ENCODE measurements around the gene STK16.
"Not testable (repeated sequence)": the region's sequence is repeated elsewhere in the genome, so short reads cannot be mapped to it uniquely, and the experiment has no call there.

Gene STK16

DNA sequence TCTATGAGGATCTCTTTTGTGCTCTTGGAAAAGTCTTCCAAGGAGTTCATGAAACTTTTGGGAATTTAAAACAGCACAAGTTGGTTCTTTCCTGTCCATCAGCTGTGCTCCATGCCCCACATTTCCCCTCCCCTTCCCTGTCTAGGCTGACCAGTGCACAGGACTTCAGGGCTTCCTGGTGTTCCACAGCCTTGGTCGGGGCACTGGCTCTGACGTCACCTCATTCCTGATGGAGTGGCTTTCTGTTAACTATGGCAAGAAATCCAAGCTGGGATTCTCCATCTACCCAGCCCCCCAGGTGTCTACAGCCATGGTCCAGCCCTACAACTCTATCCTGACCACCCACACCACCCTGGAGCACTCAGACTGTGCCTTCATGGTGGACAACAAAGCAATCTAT, 25.7 kb downstream of the STK16 start:
- DNase-seq (ENCODE audit: low spot score), result no peak

DNA sequence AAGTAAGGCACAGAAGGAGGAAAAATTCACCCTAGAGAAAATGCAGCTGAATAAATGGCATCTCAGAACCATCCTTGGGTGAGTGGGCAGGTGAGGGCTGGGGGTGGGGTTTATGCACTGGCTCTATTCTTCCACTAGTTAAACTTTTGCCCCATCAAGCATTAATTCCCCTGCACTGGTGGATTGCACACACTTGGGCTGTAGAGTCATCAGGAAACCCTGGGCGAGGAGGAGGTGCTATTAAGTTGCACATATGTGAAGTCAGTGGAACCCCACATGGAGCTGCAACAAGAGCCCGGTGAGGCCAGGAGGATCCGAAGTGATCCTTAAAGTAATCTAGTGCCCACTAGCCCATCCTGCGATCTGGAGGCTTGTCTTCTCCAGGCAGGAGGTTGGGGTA, 27.1 kb downstream of the STK16 start:
- no peak for DNase-seq (ENCODE audit: low spot score)

DNA sequence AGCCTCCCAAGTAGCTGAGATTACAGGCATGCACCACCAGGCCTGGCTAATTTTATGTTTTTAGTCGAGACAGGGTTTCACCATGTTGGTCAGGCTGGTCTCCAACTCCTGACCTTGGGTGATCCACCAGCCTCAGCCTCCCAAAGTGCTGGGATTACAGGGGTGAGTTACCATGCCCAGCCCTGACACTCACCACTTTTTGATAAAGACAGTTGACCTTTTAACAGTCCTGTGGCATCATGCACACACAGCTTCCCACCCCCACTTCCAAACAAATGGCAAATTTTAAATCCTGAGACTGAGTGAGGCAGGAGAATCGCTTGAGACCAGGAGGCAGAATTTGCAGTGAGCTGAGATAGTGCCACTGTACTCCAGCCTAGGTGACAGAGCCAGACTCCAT, 27.7 kb downstream of the STK16 start:
- DNase-seq (ENCODE audit: low spot score), result no peak

DNA sequence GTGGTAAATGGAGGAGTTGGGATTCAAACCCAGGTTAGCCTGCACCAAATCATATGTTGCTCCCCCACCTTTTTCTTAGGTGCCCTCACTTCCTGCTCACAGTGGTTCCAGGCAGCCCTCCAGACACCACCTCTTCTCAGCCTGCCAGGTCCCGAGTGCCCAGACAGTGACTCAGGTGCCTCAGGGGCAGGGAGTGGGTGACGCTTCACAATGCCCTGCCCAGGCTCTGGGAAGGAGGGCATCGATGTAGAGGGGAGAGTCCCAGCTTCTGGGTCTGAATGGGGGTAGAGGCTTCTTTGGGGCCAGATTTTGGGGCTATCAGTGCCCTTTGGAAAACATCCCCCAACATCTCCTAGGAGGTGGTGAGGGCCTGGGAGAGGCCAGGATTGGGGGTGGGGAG, 28.7 kb downstream of the STK16 start:
- DNase-seq (ENCODE audit: low spot score), result no peak

DNA sequence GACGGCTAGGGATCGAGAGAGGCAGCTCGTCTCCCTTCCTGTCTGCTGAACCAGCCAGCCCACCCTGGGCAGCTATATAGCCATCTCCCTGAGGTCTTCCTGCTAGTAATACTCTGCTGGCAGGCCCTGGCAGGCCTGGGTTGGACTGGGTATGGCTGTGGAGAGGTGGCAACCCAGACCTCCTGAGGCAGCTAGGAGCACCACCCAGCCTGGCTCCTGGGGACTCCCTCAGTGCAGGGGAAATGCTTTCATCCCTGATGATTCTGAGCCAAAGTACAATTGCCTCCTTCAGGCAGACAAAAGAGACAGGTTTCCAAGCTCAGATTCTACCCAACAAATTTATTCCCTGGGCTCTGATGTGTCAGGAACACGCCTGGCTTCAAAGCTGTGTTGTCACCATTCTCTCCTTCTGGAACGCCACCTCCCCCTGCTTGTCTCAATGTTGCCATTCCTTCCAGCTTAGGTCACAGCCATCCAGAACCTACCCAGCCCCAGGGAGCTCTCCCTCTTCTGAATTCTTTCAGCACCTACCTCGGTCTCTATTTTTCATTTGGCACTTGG, 29.2 kb downstream of the STK16 start:
- peak; percentile 90 for DNase-seq (ENCODE audit: low spot score)

DNA sequence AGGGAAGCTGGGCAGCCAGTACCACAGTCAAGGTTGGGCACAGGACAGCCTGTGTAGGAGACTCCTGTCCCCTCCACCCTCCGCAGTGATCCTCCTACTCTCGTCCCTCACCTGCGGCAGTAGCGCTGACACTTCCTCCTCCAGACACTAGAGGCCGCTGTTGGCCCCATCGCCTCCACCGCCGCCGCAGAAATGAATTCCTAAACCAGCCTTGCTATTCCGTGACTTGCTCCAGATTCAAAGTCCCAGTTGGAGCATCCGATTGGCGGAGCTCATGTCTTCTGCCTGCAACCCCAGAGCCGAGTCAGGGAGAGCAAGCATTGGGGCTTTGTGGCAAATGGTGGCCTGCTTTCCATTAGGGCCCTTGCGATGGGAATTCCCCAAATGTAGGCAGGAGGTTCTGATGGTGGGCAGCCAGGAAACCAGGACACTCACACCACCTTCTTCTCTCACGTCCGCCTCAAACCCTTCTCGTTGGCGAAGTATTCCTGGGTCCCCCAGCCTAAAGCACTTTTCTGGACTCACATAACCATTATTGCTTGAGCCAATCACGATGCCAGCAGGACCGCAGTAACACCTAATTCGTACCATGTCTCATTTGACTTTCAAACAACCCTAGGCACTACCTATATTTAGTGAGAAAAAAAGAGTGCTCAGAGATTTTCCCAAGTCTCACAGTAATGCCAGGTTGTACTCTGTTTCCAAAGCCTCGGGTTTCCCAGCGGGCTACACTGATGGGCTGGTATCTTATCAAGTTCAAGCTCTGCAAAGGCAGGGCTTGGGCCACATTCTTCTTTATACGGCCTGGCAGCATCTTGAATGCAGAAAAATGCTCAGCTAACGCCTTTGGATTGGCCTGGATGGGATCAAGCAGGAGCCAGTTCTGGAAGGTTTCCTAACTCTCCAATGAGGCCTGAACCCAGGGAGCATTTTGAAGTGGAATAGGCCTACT, 32.7 kb downstream of the STK16 start:
- DNase-seq (ENCODE audit: low spot score), result peak; percentile 81

DNA sequence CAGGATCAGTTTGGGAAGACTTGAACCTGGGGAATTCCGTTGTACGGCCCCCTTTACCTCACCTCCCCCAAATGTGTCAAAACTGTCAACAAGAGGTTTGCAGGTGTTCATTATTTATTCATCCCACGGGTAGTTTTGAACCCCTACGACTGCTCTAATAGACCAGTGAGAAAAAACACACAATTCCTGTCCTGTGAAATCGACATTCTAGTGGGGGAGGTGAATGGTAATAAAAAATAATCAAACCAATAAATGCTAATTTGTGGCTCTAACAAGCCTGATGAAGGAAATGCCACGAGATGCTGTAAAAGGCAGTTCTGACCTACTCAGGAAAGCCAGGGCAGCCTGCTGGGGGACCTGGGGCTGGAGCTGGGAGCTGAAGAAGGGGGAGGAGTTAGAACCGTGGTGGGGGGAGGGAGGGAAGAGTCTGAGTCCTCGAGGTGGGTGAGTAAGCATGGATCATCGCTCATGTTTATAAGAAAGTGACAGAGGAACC, 33.4 kb downstream of the STK16 start:
- no peak for DNase-seq (ENCODE audit: low spot score)

DNA sequence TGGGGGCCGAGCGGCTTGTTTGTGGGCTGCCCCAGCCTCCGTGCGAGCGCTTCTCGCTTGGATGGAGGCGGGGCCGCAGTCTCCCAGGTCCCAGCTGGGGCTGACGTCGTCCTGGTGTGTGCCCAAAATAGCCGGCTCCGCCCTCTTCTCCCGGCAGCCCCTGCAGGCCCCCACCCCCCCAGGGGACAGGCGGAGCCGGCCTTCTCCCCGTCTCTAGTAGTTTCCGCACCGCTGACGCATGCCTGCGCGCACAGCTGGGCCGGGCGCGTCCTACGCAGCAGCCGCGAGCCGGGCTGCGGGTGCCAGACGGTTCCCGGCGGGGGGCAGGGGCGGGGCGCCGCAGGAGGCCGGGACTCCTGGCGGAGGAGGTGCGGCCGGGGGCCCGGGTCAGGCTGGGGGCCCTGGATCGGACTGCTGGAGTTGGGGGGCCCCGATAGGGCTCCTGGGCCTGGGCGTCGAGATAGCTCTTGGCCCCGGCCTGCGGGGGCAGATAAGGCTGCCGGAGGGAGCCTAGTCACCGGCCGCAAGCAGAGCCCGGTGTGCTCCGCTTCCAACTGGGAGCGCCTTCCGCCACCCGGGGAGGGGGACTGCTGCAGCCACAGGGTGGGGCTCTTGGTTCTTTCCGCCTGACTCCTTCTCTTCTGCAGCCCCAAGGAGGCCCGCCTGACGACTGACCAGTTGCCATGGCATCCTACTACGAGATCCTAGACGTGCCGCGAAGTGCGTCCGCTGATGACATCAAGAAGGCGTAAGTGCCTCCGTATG, 34.1 kb downstream of the STK16 start, which contains the start of gene DNAJB2:
Gene DNAJB2, plus strand, starts transcription at position 216 of the 765 bp plus-strand sequence. Its CDS starts 468 bp downstream, at position 684.
- peak; percentile 99 for DNase-seq (ENCODE audit: low spot score)

DNA sequence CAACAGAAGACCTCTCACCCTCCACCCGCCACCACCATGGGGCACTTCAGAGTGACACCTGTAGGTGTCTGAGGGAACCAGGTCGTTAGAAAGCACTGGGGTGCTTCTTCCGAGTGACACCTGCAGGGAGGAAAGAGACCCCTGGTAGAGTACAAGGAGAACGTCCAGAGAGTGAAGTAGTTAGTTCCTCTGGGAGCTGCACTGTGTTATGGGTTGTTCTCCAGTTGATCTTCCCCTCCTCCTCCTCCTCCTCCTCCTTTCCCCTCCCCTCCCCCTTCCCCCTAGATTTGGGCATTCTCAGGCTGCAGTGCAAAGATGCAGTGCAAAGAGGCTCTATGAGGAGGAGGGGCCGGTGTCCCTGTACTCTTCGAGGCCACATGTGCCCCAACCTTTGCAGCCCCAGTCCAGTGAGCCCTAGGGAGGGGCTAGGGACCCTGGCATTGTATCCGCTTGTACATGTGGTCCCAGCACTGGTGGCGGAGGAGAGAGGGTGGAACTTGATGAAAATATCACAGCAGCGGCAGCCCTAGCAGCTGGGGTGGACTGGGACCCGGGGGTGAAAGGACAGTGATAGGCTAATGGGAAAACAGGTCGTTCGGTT, 34.7 kb downstream of the STK16 start:
- no peak for DNase-seq (ENCODE audit: low spot score)

DNA sequence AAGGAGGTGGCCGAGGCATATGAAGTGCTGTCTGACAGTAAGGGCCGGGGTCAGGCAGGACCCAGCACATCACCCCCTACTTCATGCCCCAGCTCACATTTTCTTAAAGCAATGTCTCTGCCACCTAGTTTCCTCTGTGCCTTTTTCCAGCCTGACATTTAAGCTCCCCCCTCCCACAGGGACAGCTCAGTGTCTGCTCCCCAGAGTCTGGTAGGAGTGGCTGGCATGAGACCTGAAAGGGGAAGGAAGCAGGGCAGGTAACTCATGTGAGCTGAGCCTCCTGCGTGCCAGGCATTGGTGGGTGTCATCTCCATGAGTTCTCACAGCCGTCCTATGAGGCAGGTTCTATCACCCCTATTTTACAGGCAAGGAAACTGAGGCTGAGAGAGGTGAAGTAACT, 35.4 kb downstream of the STK16 start:
- no peak for DNase-seq (ENCODE audit: low spot score)

DNA sequence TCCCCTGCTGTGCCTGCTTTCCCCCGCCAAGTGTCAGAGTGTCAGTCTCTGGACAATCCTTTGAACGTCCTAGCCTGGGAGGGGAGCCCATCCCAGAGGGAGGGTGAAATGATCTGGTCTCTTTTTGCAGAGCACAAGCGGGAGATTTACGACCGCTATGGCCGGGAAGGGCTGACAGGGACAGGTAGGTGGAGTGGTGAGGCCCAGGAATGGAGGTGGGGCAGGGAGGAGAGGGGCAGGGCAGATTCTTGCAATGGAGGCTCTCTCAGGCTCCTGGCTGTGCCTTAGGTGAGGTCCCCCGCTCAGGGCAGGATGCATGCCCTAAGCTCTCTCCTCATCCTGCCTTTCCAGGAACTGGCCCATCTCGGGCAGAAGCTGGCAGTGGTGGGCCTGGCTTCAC, 36.3 kb downstream of the STK16 start:
- no peak for DNase-seq (ENCODE audit: low spot score)

DNA sequence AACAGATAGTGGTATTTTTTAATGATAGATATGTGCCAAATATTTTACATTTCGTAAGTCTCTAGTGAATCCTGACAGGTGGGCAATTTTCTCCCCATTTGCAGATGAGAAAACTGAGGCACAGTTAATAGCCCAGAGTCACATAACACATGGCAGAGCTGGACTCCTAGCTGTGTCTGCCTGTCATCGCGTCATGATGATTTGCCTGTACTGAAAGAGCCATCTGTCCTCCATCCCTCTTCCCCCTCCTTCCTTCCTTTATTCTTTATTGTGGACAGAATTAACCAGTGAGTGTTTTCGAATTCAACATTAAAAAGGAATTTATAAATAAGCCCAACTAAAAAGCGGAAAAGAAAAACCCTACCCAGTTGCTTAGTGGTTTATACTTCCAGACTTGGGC, 37.1 kb downstream of the STK16 start:
- no peak for DNase-seq (ENCODE audit: low spot score)

DNA sequence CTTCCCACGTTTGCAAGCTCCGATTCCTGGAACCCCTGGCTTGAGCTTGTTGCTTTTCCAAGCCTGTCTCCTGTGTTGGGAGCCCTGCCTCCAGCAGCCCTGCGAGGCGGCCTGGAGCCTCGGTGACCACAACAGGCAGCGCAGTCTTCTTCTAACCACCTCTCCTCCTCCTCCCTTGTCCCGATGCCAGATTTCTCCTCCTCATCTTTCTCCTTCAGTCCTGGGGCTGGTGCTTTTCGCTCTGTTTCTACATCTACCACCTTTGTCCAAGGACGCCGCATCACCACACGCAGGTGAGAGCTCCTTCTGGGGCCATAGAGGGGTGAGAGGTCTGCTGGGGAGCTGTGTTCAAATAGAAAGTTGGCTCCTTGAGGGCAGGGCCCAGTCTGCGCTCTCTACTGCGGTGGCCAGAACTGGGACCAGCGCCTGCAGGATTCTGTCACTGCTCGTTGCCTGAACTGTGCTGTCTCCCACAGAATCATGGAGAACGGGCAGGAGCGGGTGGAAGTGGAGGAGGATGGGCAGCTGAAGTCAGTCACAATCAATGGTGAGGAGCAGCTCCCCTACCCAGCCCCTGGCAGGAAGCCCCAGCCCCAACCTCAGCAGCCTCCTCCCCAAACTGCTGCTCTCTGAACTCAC, 37.8 kb downstream of the STK16 start:
- no peak for DNase-seq (ENCODE audit: low spot score)

DNA sequence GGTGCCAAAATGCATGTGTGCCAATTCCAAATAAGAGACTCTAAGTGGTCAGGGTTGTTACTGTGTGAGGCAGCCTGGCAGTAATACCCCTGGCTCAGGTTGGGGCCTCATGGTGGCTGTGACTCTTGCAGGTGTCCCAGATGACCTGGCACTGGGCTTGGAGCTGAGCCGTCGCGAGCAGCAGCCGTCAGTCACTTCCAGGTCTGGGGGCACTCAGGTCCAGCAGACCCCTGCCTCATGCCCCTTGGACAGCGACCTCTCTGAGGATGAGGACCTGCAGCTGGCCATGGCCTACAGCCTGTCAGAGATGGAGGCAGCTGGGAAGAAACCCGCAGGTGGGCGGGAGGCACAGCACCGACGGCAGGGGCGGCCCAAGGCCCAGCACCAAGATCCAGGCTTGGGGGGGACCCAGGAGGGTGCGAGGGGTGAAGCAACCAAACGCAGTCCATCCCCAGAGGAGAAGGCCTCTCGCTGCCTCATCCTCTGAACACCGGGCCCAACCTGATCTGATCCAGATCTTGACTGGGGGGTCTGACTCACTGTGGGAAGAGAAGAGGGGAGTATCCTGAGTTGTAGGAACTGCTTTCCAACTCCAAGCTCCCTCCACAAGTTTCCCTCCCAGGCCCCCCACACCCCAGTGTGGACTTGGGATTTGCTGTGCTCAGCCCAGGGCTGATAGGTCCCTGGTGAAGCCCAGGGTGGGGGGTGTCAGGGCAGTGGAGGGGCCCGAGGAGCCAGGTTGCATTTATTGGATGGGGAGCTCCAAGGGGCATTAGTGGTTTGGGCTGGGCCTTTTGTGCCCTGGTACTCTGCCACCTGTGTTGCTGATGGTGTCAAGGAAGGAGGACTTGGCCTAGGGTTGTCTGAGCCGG, 39.5 kb downstream of the STK16 start:
- DNase-seq (ENCODE audit: low spot score), result no peak

DNA sequence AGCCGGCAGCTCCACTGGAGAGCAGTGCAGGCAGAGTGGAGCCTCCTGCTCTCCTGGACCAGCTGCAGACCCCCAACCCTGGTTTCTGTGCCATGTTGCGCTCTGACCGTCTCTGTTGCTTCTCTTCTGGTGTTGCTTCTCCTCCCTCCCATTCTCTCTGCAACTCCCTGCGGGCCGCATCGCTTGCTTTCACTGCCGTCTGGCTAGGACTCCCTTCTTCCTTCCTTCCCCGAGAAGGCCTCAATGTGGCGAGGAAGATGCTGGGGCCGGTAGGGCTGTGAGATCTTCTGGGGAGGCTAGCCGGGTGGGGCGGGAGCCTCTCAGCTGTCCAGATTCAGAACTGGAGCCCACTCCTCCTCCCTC, 40.1 kb downstream of the STK16 start:
- no peak for DNase-seq (ENCODE audit: low spot score)

DNA sequence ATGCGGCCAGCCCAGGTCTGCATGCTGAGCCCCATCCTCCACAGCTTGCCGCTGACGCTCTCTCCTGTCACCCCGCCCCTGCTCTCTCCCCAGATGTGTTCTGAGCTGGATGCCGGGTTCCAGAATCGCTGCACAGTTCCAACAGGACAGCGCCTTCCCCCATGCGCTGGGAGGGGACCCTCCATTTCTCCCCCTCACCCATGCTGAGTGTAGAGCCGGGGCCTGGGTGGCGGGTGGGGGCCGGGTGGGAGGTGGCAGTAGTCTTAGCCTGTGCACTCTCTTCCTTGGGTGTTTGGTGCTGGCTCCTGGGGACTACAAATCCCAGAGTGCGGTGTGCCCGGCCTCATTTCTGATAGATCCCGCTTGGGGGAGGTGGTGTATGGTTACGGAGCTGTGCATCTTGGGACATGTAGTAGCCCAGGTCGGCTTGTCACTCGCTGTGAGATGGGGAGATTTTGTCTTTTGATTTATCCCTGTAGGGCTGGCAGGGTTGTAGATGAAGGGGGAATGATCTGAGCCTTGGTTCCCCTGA, 40.7 kb downstream of the STK16 start:
- no peak for DNase-seq (ENCODE audit: low spot score)

DNA sequence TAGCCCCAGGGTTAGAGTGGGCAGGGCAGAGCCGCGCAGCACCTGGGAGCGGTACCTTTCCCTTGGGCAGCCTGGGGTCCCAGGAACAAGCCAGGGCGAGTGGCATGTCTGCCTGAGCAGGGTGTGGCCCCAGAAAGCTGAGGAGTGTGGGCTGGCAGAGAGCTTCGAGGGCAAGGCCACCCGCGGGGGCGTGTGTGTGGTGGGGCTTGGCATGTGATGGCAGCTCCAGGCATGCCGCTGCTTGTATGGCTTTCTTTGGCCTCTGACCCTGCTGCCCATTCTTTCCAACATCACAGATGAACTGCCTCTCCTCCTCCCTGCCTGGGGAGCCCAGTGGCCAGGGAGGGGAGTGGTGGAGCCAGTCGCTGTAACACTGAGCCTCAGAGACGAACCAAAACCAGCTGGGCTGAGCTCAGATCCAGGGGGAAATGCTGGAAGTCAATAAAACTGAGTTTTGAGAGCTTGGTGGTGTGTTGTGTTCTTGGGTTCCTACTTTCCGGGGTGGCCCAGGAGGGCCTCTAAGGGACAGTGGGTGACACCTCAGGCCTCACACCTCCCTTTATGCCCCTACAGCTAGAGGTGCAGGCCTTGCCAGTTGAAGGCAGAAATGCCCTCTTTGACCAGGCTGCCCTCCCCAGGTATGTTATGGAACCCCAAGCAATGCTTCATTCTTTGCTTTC, 41.3 kb downstream of the STK16 start:
- DNase-seq (ENCODE audit: low spot score), result no peak

DNA sequence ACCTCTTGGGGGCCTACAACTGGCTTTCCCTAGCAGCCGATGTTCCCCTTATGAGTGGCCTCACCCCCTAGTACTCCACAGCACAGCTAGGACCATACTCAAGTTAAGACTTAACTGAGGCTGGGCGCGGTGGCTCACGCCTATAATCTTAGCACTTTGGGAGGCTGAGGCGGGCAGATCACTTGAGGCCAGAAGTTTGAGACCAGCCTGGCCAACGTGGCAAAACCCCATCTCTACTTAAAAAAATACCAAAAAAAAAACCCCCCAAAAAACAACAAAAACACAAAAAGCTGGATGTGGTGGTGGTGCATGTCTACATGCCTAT, 41.8 kb downstream of the STK16 start:
- DNase-seq (ENCODE audit: low spot score), result not testable (repeated sequence)

DNA sequence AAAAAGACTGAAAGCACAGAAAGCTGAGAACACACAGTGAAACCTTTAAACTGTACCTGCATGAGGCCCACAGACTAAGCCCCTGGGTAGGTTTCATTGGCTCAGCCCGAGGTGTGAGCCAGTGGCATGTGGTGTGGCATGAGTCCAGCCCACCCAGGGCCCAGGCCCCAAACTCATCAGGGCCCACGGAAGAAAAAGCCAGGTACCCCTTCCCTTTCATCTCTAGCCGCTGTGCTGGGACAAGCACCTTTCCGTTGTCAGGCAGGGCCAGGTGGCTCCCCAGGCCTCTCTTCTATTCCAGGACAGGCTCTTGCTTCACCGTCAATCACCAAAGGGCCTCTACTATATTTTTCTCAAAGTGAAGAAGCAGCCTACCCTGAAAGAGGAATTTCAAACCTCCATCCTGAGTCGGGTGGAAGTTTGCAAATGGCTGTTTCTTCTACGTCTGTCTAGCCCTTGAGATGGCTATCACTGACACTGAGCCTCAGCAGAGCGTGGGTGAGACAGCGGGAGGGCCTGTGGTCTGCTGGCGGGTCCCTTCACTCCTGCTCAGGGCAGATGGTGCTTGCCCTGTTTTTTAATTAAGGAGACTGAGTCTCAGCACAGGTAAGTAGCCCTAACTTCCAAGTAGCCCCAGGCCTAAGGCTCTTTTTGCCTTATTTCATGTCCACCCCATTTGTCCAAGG, 42.4 kb downstream of the STK16 start:
- DNase-seq (ENCODE audit: low spot score), result no peak

DNA sequence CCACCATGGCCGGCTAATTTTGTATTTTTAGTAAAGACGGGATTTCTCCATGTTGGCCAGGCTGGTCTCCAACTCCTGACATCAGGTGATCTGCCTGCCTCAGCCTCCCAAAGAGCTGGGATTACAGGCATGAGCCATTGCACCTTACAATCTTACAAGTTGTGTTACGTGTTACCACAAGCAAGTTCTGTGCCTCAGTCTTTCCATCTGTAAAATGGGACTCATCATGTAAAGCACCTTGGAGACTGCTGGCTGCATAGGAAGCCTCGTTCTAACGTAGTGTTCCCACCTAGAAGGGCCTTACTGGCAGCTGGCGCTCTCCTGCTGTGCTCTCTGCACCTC, 43.9 kb downstream of the STK16 start:
- no peak for DNase-seq (ENCODE audit: low spot score)

Data from hepatic stellate cell (primary cell).